8988T (cell line): ENCODE data around the gene SND1.

Experiments
- DNase-seq: peaks from one replicate; pipeline ENCODE4 v3.0.0; 2011

The SND1 gene

GRCh38 chr7:127733986-127734385 is 82.0 kb downstream of the SND1 start:
- no peak for DNase-seq

- no peak for DNase-seq
Measured at GRCh38 chr7:127736511-127736910, 84.5 kb downstream of the SND1 start.

- DNase-seq: no peak
Measured at GRCh38 chr7:127738859-127739258, 86.9 kb downstream of the SND1 start.

GRCh38 chr7:127741764-127742375 is 89.9 kb downstream of the SND1 start:
- DNase-seq: no peak

- DNase-seq: no peak
Measured at GRCh38 chr7:127745445-127745844, 93.5 kb downstream of the SND1 start.

- no peak for DNase-seq
Measured at GRCh38 chr7:127751062-127751461, 99.1 kb downstream of the SND1 start.

- DNase-seq: no peak
Measured at GRCh38 chr7:127751490-127752448, 99.8 kb downstream of the SND1 start.

- no peak for DNase-seq
Measured at GRCh38 chr7:127752829-127753228, 100.8 kb downstream of the SND1 start.

GRCh38 chr7:127754457-127754856 is 102.5 kb downstream of the SND1 start:
- no peak for DNase-seq

GRCh38 chr7:127755521-127755920 is 103.5 kb downstream of the SND1 start:
- DNase-seq: no peak

- DNase-seq: no peak
Measured at GRCh38 chr7:127755965-127756364, 104.0 kb downstream of the SND1 start.

- DNase-seq: no peak
Measured at GRCh38 chr7:127758105-127758504, 106.1 kb downstream of the SND1 start.

GRCh38 chr7:127758845-127759244 is 106.9 kb downstream of the SND1 start:
- DNase-seq: no peak

- no peak for DNase-seq
Measured at GRCh38 chr7:127759945-127760421, 108.0 kb downstream of the SND1 start.

GRCh38 chr7:127760436-127761031 is 108.5 kb downstream of the SND1 start:
- no peak for DNase-seq

- DNase-seq: no peak
Measured at GRCh38 chr7:127761196-127761595, 109.2 kb downstream of the SND1 start.

- DNase-seq: no peak
Measured at GRCh38 chr7:127764681-127765080, 112.7 kb downstream of the SND1 start.

- no peak for DNase-seq
Measured at GRCh38 chr7:127765150-127765549, 113.2 kb downstream of the SND1 start.

- DNase-seq: no peak
Measured at GRCh38 chr7:127766831-127767459, 115.0 kb downstream of the SND1 start.

- DNase-seq: no peak
Measured at GRCh38 chr7:127768241-127768640, 116.2 kb downstream of the SND1 start.

- DNase-seq: no peak
Measured at GRCh38 chr7:127769137-127769536, 117.1 kb downstream of the SND1 start.

- no peak for DNase-seq
Measured at GRCh38 chr7:127769696-127770400, 117.9 kb downstream of the SND1 start.

- no peak for DNase-seq
Measured at GRCh38 chr7:127770885-127771284, 118.9 kb downstream of the SND1 start.
